Esophagus muscularis mucosa (tissue), 4 donors: ENCODE results near the gene ME3. TPM values are rescaled to one million over a fixed set of nuclear protein-coding genes. Genes with fewer than 3 reads are reported as not detected.

Source experiments
- DNase-seq: peaks from one replicate; pipeline ENCODE4 v3.0.0-alpha.2; 2017; ENCODE audit errors: extremely low spot score
- H3K27ac ChIP-seq, 4 donors: fragments of 200-600 bp; sonication (generic); replicated peaks in 1 of 4; 1 replicate in 3 of 4; 2 replicates in 1 of 4; pipeline ENCODE4 v1.5.1; 2016 to 2019; ENCODE audit warnings: mild to moderate bottlenecking in 1 of 4
- H3K27me3 ChIP-seq, 4 donors: fragments of 200-600 bp; sonication (generic); one replicate each; pipeline versions ENCODE4 v1.5.1 to v1.6.0; 2016 to 2019
- H3K36me3 ChIP-seq, 4 donors: fragments of 200-600 bp; sonication (generic); one replicate each; pipeline ENCODE4 v1.5.1; 2016 to 2019
- H3K4me1 ChIP-seq, 4 donors: fragments of 200-600 bp; sonication (generic); one replicate each; pipeline ENCODE4 v1.5.1; 2016 to 2019
- H3K4me3 ChIP-seq, 4 donors: fragments of 200-600 bp; sonication (generic); 1 replicate in 2 of 4; 2 replicates in 2 of 4; pipeline ENCODE4 v1.5.1; 2016 to 2019; ENCODE audit warnings: mild to moderate bottlenecking in 4 of 4, moderate library complexity in 1 of 4
- H3K9me3 ChIP-seq, 4 donors: fragments of 200-600 bp; sonication (generic); 1 replicate in 3 of 4; 2 replicates in 1 of 4; pipeline ENCODE4 v1.5.1; 2016 to 2019
- CTCF ChIP-seq, 3 experiments: fragments of 200-600 bp in 2 of 3; fragments of 450-650 bp in 1 of 3; sonication (generic) in 2 of 3; IDR thresholded peaks; one replicate each; pipeline ENCODE4 v1.5.1; 2017 to 2019; ENCODE audit warnings: antibody characterized with exemption in 3 of 3, mild to moderate bottlenecking in 2 of 3, moderate library complexity in 1 of 3
- EP300 ChIP-seq: sonication (generic); formaldehyde crosslinking; IDR thresholded peaks from one replicate; pipeline ENCODE4 v1.6.1; 2017; ENCODE audit warnings: antibody characterized with exemption
- POLR2A ChIP-seq: fragments of 450-650 bp; IDR thresholded peaks from one replicate; pipeline ENCODE4 v1.6.1; 2017; ENCODE audit warnings: antibody characterized with exemption, moderate library complexity, mild to moderate bottlenecking, low read depth
- POLR2AphosphoS5 ChIP-seq, 2 donors: sonication (generic); formaldehyde crosslinking; IDR thresholded peaks; one replicate each; pipeline ENCODE4 v1.6.1; 2017; ENCODE audit warnings: antibody characterized with exemption in 2 of 2
- WGBS: methylation state at CpG from one replicate; pipeline ENCODE4 v1.1.5; 2018; 5-methylcytosine and 5-hydroxymethylcytosine counted together
- intact Hi-C: fragments of 100-400 bp; cut with DNase I; formaldehyde crosslinking; loops from one replicate; pipeline ENCODE4 v1.15.1; 2023
- total RNA-seq, 4 donors: library from RNA; depleted of rRNA; stranded (reverse); fragments of >200 nt; gene quantifications; one replicate each; pipeline versions ENCODE4 v1.1.0 to v1.2.1, GENCODE V29; 2016

The ME3 gene
- total RNA-seq, 4 donors from 2014 or later = 20.4 to 50.1 (median 26.2) TPM

GRCh38 chr11:86398106-86398505, 274.3 kb downstream of the ME3 start:
- H3K27me3 ChIP-seq = no peaks in the 10 kb centered on the region
- H3K36me3 ChIP-seq = no peaks in the 10 kb centered on the region
- TF ChIP-seq CTCF (IDR thresholded peaks at IDR 0.05) = no peak
- TF ChIP-seq EP300 = no peak
- no peak for TF ChIP-seq POLR2A
- TF ChIP-seq POLR2AphosphoS5 (IDR thresholded peaks at IDR 0.05) = no peak
- DNase-seq = no peak
- no peak overlapping the region for H3K27ac ChIP-seq
- WGBS = 94% methylated on average over 3 of the region's 3 CpGs
- no peak overlapping the region for H3K4me3 ChIP-seq
- H3K4me1 ChIP-seq = peaks cover 0 to 16% (median 9%) of the 10 kb centered on the region in 4 donors
- intact Hi-C loops = no loop called here
- no peaks in the 10 kb centered on the region for H3K9me3 ChIP-seq

GRCh38 chr11:86397351-86397750, 275.1 kb downstream of the ME3 start:
- intact Hi-C loops = no loop called here
- DNase-seq = no peak
- no peaks in the 10 kb centered on the region for H3K27me3 ChIP-seq

GRCh38 chr11:86396396-86396795, 276.0 kb downstream of the ME3 start:
- no peak for DNase-seq
- H3K4me3 ChIP-seq = no peak overlapping the region
- intact Hi-C loops = no loop called here
- no peaks in the 10 kb centered on the region for H3K9me3 ChIP-seq
- peaks cover 0 to 16% (median 9%) of the 10 kb centered on the region in 4 donors for H3K4me1 ChIP-seq
- H3K27me3 ChIP-seq = no peaks in the 10 kb centered on the region
- no peaks in the 10 kb centered on the region for H3K36me3 ChIP-seq
- no peak for TF ChIP-seq POLR2A
- no peak for TF ChIP-seq POLR2AphosphoS5 (IDR thresholded peaks at IDR 0.05)
- 94% methylated on average over 2 of the region's 2 CpGs for WGBS
- no peak overlapping the region for H3K27ac ChIP-seq

More at GRCh38 chr11:86397351-86397750, 275.1 kb downstream of the ME3 start:
- H3K27ac ChIP-seq = no peak overlapping the region
- TF ChIP-seq EP300 = no peak
- no peak for TF ChIP-seq CTCF (IDR thresholded peaks at IDR 0.05)
- no peaks in the 10 kb centered on the region for H3K36me3 ChIP-seq
- H3K4me3 ChIP-seq = no peak overlapping the region
- peaks cover 0 to 16% (median 9%) of the 10 kb centered on the region in 4 donors for H3K4me1 ChIP-seq
- no peaks in the 10 kb centered on the region for H3K9me3 ChIP-seq

- Histone ChIP-seq H3K27ac (no peak overlapping the region), H3K4me1 (peaks cover 0 to 16% (median 9%) of the 10 kb centered on the region in 4 donors), H3K9me3 (no peaks in the 10 kb centered on the region), H3K36me3 (no peaks in the 10 kb centered on the region), H3K27me3 (no peaks in the 10 kb centered on the region), H3K4me3 (no peak overlapping the region)
- no peak for DNase-seq
- intact Hi-C loops = no loop called here
- 31% methylated on average over 6 of the region's 6 CpGs for WGBS
- TF ChIP-seq EP300 (no peak), CTCF (IDR thresholded peaks at IDR 0.05) (no peak), POLR2AphosphoS5 (IDR thresholded peaks at IDR 0.05) (no peak), POLR2A (no peak)
Observed at GRCh38 chr11:86395061-86395551, 277.3 kb downstream of the ME3 start.

Other genes with a start within 250 kb of the ME3 start
- 10 to 100 TPM; 33.4 to 68.8 (median 46.4) TPM for gene PRSS23, start 127.9 kb upstream of the ME3 start, total RNA-seq